H1 (cell line): ENCODE measurements around the gene SPOCK1. TPM values are rescaled to one million over a fixed set of nuclear protein-coding genes. Genes with fewer than 3 reads are reported as not detected.

Source experiments
- CREB1 ChIP-seq: IDR thresholded peaks from 2 replicates; pipeline ENCODE4 v1.6.1; 2012; ENCODE audit warnings: inconsistent platforms
- NANOG ChIP-seq: IDR thresholded peaks from 2 replicates; pipeline ENCODE4 v1.6.1; 2011; ENCODE audit warnings: low read length, low read depth, mild to moderate bottlenecking, inconsistent platforms; ENCODE audit not compliant: insufficient read depth, poor library complexity, severe bottlenecking
- POU5F1 ChIP-seq: IDR thresholded peaks from 2 replicates; pipeline ENCODE4 v1.6.1; 2011; ENCODE audit warnings: low read depth, mild to moderate bottlenecking, low read length, moderate library complexity
- RNF2 ChIP-seq: fragments of 200-900, 300-1000 bp; sonication (generic); IDR thresholded peaks from 2 replicates; pipeline ENCODE4 v1.7.1; 2016; ENCODE audit warnings: borderline replicate concordance, low read depth, mild to moderate bottlenecking, antibody characterized with exemption, low read length; ENCODE audit not compliant: poor library complexity, severe bottlenecking; ENCODE audit errors: missing control alignments
- SUZ12 ChIP-seq: fragments of 200-600 bp; sonication (generic); IDR thresholded peaks from 2 replicates; pipeline ENCODE4 v1.6.1; 2012; ENCODE audit warnings: mild to moderate bottlenecking, inconsistent platforms, low read length, moderate library complexity, mixed read lengths
- TCF12 ChIP-seq: IDR thresholded peaks from 2 replicates; pipeline ENCODE4 v1.6.1; 2011; ENCODE audit warnings: low read depth, mild to moderate bottlenecking, low read length
- polyA plus RNA-seq, 7 experiments: library from polyadenylated mRNA; depleted of rRNA in 3 of 7; stranded (reverse) in 5 of 7; unstranded in 2 of 7; fragments of >200 nt in 5 of 7; fragments of 200-250 nt in 2 of 7; gene quantifications; 1 replicate in 5 of 7; 2 replicates in 1 of 7; 4 replicates in 1 of 7; pipeline versions ENCODE4 v1.2.1 to v1.2.3, GENCODE V29; 2011 to 2013; ENCODE audit warnings: missing spikeins in 2 of 7, mixed read lengths in 2 of 7
- total RNA-seq: library from RNA; stranded (reverse); fragmentation: NEBNext Ultra II Directional; extraction: Animal tissue kit (Norgen Biotek cat#: 25700); gene quantifications from 2 replicates; pipeline ENCODE4 v1.2.1, GENCODE V29; 2021
- TF ChIP-seq, protein P1 (sequence below), 3 experiments: IDR thresholded peaks; 1 replicate in 2 of 3; 2 replicates in 1 of 3; pipeline versions ENCODE4 v1.5.1 to v1.6.1; 2011; ENCODE audit warnings: low read length in 3 of 3, mild to moderate bottlenecking in 3 of 3, inconsistent platforms in 2 of 3, low read depth in 1 of 3, moderate library complexity in 1 of 3; ENCODE audit not compliant: insufficient read depth in 1 of 3; ENCODE audit errors: control extremely low read depth in 1 of 3

The SPOCK1 gene
- total and polyA plus RNA-seq, 2 of the 8 experiments (the other 6 are each of a cell fraction or from before 2014, with no cell fraction given), result 6.9 to 18.1 TPM

DNA sequence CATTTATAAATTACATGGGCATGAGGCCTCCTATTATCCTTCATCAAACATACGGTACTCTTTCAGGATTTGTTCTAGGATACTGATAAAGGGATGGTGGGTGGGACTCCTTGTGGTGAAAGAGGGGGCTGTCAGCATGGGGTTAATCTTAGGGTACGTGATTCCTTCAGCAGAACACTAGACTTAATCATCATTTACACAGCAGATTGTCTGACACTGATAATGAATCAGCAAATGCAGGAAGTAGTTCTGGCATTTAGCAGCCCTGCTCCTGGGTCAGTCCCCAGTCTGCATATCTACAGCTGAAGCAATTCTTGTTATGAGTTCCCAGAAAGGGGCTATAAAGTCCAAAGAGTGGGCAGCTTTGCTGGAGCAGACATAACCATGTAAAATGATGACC, 384.6 kb downstream of the SPOCK1 start (continued):
- TF ChIP-seq NANOG (no peak), POU5F1 (no peak), RNF2 (no peak), TCF12 (no peak), CREB1 (no peak), SUZ12 (no peak)
- TF ChIP-seq, protein P1, sequence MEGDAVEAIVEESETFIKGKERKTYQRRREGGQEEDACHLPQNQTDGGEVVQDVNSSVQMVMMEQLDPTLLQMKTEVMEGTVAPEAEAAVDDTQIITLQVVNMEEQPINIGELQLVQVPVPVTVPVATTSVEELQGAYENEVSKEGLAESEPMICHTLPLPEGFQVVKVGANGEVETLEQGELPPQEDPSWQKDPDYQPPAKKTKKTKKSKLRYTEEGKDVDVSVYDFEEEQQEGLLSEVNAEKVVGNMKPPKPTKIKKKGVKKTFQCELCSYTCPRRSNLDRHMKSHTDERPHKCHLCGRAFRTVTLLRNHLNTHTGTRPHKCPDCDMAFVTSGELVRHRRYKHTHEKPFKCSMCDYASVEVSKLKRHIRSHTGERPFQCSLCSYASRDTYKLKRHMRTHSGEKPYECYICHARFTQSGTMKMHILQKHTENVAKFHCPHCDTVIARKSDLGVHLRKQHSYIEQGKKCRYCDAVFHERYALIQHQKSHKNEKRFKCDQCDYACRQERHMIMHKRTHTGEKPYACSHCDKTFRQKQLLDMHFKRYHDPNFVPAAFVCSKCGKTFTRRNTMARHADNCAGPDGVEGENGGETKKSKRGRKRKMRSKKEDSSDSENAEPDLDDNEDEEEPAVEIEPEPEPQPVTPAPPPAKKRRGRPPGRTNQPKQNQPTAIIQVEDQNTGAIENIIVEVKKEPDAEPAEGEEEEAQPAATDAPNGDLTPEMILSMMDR (IDR thresholded peaks at IDR 0.05; ENCODE audit: control extremely low read depth in 1 of 3, insufficient read depth in 1 of 3, low read depth in 1 of 3, low read length in 3 of 3), result no peak
